Activated T-cell treated with anti-CD3 and anti-CD28 coated beads, Interleukin-2, amount 50 U/mL, for 4 hours (primary cell): Measurements from ENCODE around the gene RMDN2. TPM values are rescaled to one million over a fixed set of nuclear protein-coding genes. Genes with fewer than 3 reads are reported as not detected.

ENCODE experiments used
- ATAC-seq, 2 donors: fragments of 200-7000 bp; cut with Tn5 transposase; one replicate each; pipeline ENCODE4 v1.10.0; 2021
- DNase-seq: peaks from one replicate; pipeline ENCODE4 v3.0.0-alpha.2; 2020
- H3K27me3 Mint-ChIP-seq: one replicate; pipeline ENCODE4 v1.8.0; 2021; ENCODE audit warnings: low read depth, mixed read lengths
- H3K36me3 Mint-ChIP-seq: one replicate; pipeline ENCODE4 v1.8.0; 2022; ENCODE audit warnings: mixed read lengths; ENCODE audit not compliant: insufficient read depth
- H3K4me1 Mint-ChIP-seq: one replicate; pipeline ENCODE4 v1.8.0; 2021; ENCODE audit warnings: low read depth, mixed read lengths
- H3K4me3 Mint-ChIP-seq: one replicate; pipeline ENCODE4 v1.8.0; 2021; ENCODE audit warnings: mild to moderate bottlenecking, moderate library complexity, mixed read lengths
- H3K9me3 Mint-ChIP-seq: one replicate; pipeline ENCODE4 v1.8.0; 2021; ENCODE audit warnings: mixed read lengths
- total RNA-seq, 3 donors: library from RNA; stranded (reverse); gene quantifications; one replicate each; pipeline ENCODE4 v1.2.1, GENCODE V29; 2021

The RMDN2 gene
- 1 to 10 TPM; 3.4 to 4.3 (median 3.8) TPM for total RNA-seq

- Mint-ChIP-seq H3K4me3 (peak within 1 kb of the TSS; percentile 97), H3K4me1 (peaks cover 13% of the 10 kb centered on the region)
- peak; percentile 72 for DNase-seq
These were observed at the start of gene RMDN2 for GRCh38 chr2:37925063-37925897. TSS of gene RMDN2 (plus strand) at chr2:37925287. CDS start at chr2:37929278, 3,991 bp downstream.

GRCh38 chr2:37875403-37875906, 49.6 kb upstream of the RMDN2 start:
- Mint-ChIP-seq H3K36me3 (no peaks in the 10 kb centered on the region), H3K9me3 (no peaks in the 10 kb centered on the region), H3K27me3 (peaks cover 6% of the 10 kb centered on the region), H3K4me3 (no peak overlapping the region), H3K4me1 (peaks cover 36% of the 10 kb centered on the region)
- DNase-seq = no peak
- ATAC-seq = no peak

More at GRCh38 chr2:37925063-37925897, at the start of gene RMDN2:
- H3K27me3 Mint-ChIP-seq = peaks cover 3% of the 10 kb centered on the region
- H3K36me3 Mint-ChIP-seq = peaks cover 3% of the 10 kb centered on the region
- H3K9me3 Mint-ChIP-seq = no peaks in the 10 kb centered on the region
- peak; percentile 87 for ATAC-seq

- DNase-seq (no peak), ATAC-seq (no peak)
- H3K27me3 Mint-ChIP-seq = peaks cover 8% of the 10 kb centered on the region
- no peak overlapping the region for H3K4me3 Mint-ChIP-seq
- H3K9me3 Mint-ChIP-seq = no peaks in the 10 kb centered on the region
- H3K4me1 Mint-ChIP-seq = peaks cover 30% of the 10 kb centered on the region
- H3K36me3 Mint-ChIP-seq = no peaks in the 10 kb centered on the region
These were observed 48.9 kb upstream of the RMDN2 start for GRCh38 chr2:37876227-37876626.

GRCh38 chr2:37877457-37878315, 47.4 kb upstream of the RMDN2 start:
- peaks cover 11% of the 10 kb centered on the region for H3K27me3 Mint-ChIP-seq

GRCh38 chr2:37878536-37878935, 46.6 kb upstream of the RMDN2 start:
- Mint-ChIP-seq H3K4me3 (no peak overlapping the region), H3K27me3 (peaks cover 11% of the 10 kb centered on the region), H3K36me3 (no peaks in the 10 kb centered on the region), H3K9me3 (no peaks in the 10 kb centered on the region), H3K4me1 (peaks cover 7% of the 10 kb centered on the region)
- ATAC-seq (no peak), DNase-seq (no peak)

More at GRCh38 chr2:37877457-37878315, 47.4 kb upstream of the RMDN2 start:
- Mint-ChIP-seq H3K9me3 (no peaks in the 10 kb centered on the region), H3K4me3 (no peak overlapping the region), H3K4me1 (peaks cover 15% of the 10 kb centered on the region), H3K36me3 (no peaks in the 10 kb centered on the region)
- peak; percentile 79 for ATAC-seq
- peak; percentile 19 for DNase-seq

GRCh38 chr2:37880551-37880950, 44.5 kb upstream of the RMDN2 start:
- H3K27me3 Mint-ChIP-seq = peaks cover 18% of the 10 kb centered on the region
- ATAC-seq = peak in 1 of 2 donors; percentile 37
- no peak for DNase-seq
- no peaks in the 10 kb centered on the region for H3K9me3 Mint-ChIP-seq
- no peak overlapping the region for H3K4me3 Mint-ChIP-seq
- peaks cover 3% of the 10 kb centered on the region for H3K4me1 Mint-ChIP-seq
- H3K36me3 Mint-ChIP-seq = no peaks in the 10 kb centered on the region

- Mint-ChIP-seq H3K9me3 (no peaks in the 10 kb centered on the region), H3K27me3 (peaks cover 20% of the 10 kb centered on the region), H3K36me3 (no peaks in the 10 kb centered on the region), H3K4me1 (peaks cover 7% of the 10 kb centered on the region), H3K4me3 (no peak overlapping the region)
- DNase-seq (no peak), ATAC-seq (no peak)
These were observed 43.7 kb upstream of the RMDN2 start for GRCh38 chr2:37881397-37881796.

GRCh38 chr2:37882036-37882435, 43.1 kb upstream of the RMDN2 start:
- H3K4me3 Mint-ChIP-seq = no peak overlapping the region
- H3K9me3 Mint-ChIP-seq = no peaks in the 10 kb centered on the region
- DNase-seq = no peak
- ATAC-seq = no peak
- H3K4me1 Mint-ChIP-seq = peaks cover 13% of the 10 kb centered on the region
- H3K27me3 Mint-ChIP-seq = peaks cover 20% of the 10 kb centered on the region
- no peaks in the 10 kb centered on the region for H3K36me3 Mint-ChIP-seq

GRCh38 chr2:37883518-37883917, 41.6 kb upstream of the RMDN2 start:
- Mint-ChIP-seq H3K4me3 (no peak overlapping the region), H3K9me3 (no peaks in the 10 kb centered on the region), H3K27me3 (peaks cover 24% of the 10 kb centered on the region), H3K4me1 (peaks cover 10% of the 10 kb centered on the region), H3K36me3 (no peaks in the 10 kb centered on the region)
- ATAC-seq = no peak
- DNase-seq = no peak

GRCh38 chr2:37885329-37885993, 39.6 kb upstream of the RMDN2 start:
- DNase-seq (no peak), ATAC-seq (no peak)
- Mint-ChIP-seq H3K36me3 (no peaks in the 10 kb centered on the region), H3K9me3 (no peaks in the 10 kb centered on the region), H3K27me3 (peaks cover 25% of the 10 kb centered on the region), H3K4me1 (peaks cover 12% of the 10 kb centered on the region), H3K4me3 (no peak overlapping the region)

GRCh38 chr2:37886745-37887144, 38.3 kb upstream of the RMDN2 start:
- Mint-ChIP-seq H3K9me3 (no peaks in the 10 kb centered on the region), H3K27me3 (peaks cover 22% of the 10 kb centered on the region), H3K4me3 (no peak overlapping the region), H3K36me3 (no peaks in the 10 kb centered on the region), H3K4me1 (peaks cover 24% of the 10 kb centered on the region)
- DNase-seq (no peak), ATAC-seq (no peak)

GRCh38 chr2:37887286-37887685, 37.8 kb upstream of the RMDN2 start:
- Mint-ChIP-seq H3K4me3 (no peak overlapping the region), H3K4me1 (peaks cover 30% of the 10 kb centered on the region), H3K9me3 (no peaks in the 10 kb centered on the region), H3K36me3 (no peaks in the 10 kb centered on the region), H3K27me3 (peaks cover 20% of the 10 kb centered on the region)
- ATAC-seq (no peak), DNase-seq (no peak)

GRCh38 chr2:37890893-37891495, 34.1 kb upstream of the RMDN2 start:
- ATAC-seq (peak; percentile 76 to 78), DNase-seq (peak; percentile 62)
- Mint-ChIP-seq H3K4me3 (no peak overlapping the region), H3K27me3 (peaks cover 11% of the 10 kb centered on the region), H3K4me1 (peaks cover 54% of the 10 kb centered on the region), H3K9me3 (no peaks in the 10 kb centered on the region), H3K36me3 (no peaks in the 10 kb centered on the region)
